ENCODE data around the gene HMMR.
"Not testable (repeated sequence)": the region's sequence is repeated elsewhere in the genome, so short reads cannot be mapped to it uniquely, and the experiment has no call there.

Gene HMMR

GRCh38 chr5:163533223-163533622 is 72.8 kb downstream of the HMMR start:
- Histone ChIP-seq H3K36me3 (ENCODE audit: control insufficient read depth, insufficient read depth, low read length) (no peaks in the 10 kb centered on the region), H3K4me3 (ENCODE audit: low read length) (no peak overlapping the region), H3K27ac (ENCODE audit: low read length) (no peak overlapping the region), H3K9me3 (ENCODE audit: control insufficient read depth, insufficient read depth, low read length) (no peaks in the 10 kb centered on the region), H3K27me3 (ENCODE audit: control insufficient read depth, insufficient read depth, low read length) (no peaks in the 10 kb centered on the region), H3K4me1 (ENCODE audit: control insufficient read depth, insufficient read depth, low read length) (peaks cover 3% of the 10 kb centered on the region)
- no CpG with 5 or more reads among the region's 2 CpGs for WGBS (ENCODE audit: insufficient coverage, insufficient read length)
- no peak for DNase-seq (ENCODE audit: low read depth, low spot score)

DNA sequence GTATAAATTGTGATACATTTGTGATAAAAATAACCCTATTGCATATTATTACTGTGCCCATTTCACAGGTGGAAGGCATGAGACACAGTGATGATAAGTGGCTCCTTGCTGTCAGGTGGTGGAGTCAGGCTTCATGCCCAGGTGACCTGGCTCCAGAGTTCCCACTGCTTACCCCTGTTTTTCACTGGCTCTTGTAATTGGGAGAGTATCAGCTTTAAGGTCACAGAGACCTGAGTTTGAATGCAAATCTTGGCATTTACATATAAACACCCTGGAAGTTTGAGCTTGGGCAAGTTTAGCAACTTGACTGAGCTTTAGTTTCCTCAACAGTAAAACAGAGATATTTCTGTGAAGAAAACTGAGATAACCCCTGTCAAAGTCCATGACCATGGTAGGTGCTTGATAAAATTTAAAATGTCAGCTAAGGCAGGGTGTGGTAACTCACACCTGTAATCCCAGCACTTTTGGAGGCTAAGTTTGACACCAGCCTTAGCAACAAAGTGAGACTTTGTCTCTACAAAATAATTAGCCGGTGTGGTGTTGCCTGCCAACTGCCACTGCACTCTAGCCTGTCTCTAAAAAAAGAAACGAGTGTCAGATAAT is 74.2 kb downstream of the HMMR start:
- Histone ChIP-seq H3K4me1 (ENCODE audit: control insufficient read depth, insufficient read depth, low read length) (peaks cover 3% of the 10 kb centered on the region), H3K27me3 (ENCODE audit: control insufficient read depth, insufficient read depth, low read length) (no peaks in the 10 kb centered on the region), H3K27ac (ENCODE audit: low read length) (no peak overlapping the region), H3K36me3 (ENCODE audit: control insufficient read depth, insufficient read depth, low read length) (no peaks in the 10 kb centered on the region), H3K4me3 (ENCODE audit: low read length) (no peak overlapping the region), H3K9me3 (ENCODE audit: control insufficient read depth, insufficient read depth, low read length) (no peaks in the 10 kb centered on the region)
- no CpG with 5 or more reads among the region's 2 CpGs for WGBS (ENCODE audit: insufficient coverage, insufficient read length)
- peak; percentile 55 for DNase-seq (ENCODE audit: low read depth, low spot score)

DNA sequence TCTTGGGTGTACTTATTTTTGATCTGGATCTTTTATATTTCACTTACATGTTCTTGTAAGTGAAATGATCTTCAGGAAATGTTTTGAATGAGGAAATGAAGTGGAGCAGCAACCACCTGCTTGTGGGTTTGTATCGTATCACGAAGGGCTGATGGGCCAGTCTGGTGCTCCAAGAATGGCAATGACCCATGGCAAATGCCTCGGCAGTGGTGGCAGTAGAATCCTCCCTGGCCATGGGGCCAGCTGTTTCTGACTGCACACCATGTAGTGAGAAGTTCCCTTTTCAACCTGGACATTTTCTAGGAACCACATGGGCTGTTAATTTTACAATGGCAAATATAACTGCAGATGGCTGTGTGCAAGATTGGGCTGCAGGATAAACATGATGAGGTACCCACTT is 74.9 kb downstream of the HMMR start:
- Histone ChIP-seq H3K4me1 (ENCODE audit: control insufficient read depth, insufficient read depth, low read length) (peaks cover 3% of the 10 kb centered on the region), H3K9me3 (ENCODE audit: control insufficient read depth, insufficient read depth, low read length) (no peaks in the 10 kb centered on the region), H3K4me3 (ENCODE audit: low read length) (no peak overlapping the region), H3K27ac (ENCODE audit: low read length) (no peak overlapping the region), H3K36me3 (ENCODE audit: control insufficient read depth, insufficient read depth, low read length) (no peaks in the 10 kb centered on the region), H3K27me3 (ENCODE audit: control insufficient read depth, insufficient read depth, low read length) (no peaks in the 10 kb centered on the region)
- no peak for DNase-seq (ENCODE audit: low read depth, low spot score)
- no CpG with 5 or more reads among the region's 3 CpGs for WGBS (ENCODE audit: insufficient coverage, insufficient read length)

DNA sequence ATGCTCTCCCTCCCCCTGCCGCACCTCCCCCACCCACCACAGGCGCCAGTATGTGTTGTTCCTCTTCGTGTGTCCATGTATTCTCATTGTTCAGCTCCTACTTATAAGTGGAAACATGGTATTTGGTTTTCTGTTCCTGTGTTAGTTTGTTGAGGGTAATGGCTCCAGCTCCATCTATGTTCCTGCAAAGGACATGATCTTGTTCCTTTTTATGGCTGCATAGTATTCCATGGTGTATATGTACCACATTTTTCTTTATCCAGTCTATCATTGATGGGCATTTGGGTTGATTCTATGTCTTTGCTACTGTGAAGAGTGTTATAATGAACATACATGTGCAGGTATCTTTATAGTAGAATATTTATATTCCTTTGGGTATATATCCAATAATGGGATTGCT is 76.0 kb downstream of the HMMR start:
- no CpG with 5 or more reads among the region's 3 CpGs for WGBS (ENCODE audit: insufficient coverage, insufficient read length)
- H3K4me1 ChIP-seq (ENCODE audit: control insufficient read depth, insufficient read depth, low read length); H3K4me3 ChIP-seq (ENCODE audit: low read length); H3K27ac ChIP-seq (ENCODE audit: low read length); H3K9me3 ChIP-seq (ENCODE audit: control insufficient read depth, insufficient read depth, low read length); H3K36me3 ChIP-seq (ENCODE audit: control insufficient read depth, insufficient read depth, low read length); H3K27me3 ChIP-seq (ENCODE audit: control insufficient read depth, insufficient read depth, low read length); DNase-seq (ENCODE audit: low read depth, low spot score): not testable (repeated sequence)

DNA sequence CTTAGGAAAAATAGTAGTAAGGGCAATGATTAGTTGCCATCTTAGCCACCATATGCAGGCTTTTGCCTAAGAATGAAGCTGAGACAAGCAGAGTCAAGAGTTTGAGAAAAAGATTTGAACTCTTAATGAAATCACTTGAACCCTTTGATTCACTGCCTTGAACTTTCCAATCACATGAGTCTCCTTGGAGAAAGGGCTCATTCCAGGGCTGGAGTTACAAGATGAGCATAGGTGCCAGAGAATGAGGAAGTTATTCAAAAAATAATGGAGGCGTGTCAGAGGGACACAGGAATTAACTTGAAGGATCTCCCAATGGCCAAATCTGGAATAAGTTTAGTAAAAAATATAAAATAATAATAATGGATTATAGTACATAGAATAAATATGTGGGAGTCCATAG is 80.3 kb downstream of the HMMR start:
- Histone ChIP-seq H3K36me3 (ENCODE audit: control insufficient read depth, insufficient read depth, low read length) (no peaks in the 10 kb centered on the region), H3K4me1 (ENCODE audit: control insufficient read depth, insufficient read depth, low read length) (no peaks in the 10 kb centered on the region; the same call in 1 of the 2 replicates), H3K4me3 (ENCODE audit: low read length) (no peak overlapping the region), H3K27ac (ENCODE audit: low read length) (no peak overlapping the region), H3K9me3 (ENCODE audit: control insufficient read depth, insufficient read depth, low read length) (no peaks in the 10 kb centered on the region), H3K27me3 (ENCODE audit: control insufficient read depth, insufficient read depth, low read length) (no peaks in the 10 kb centered on the region)
- no peak for DNase-seq (ENCODE audit: low read depth, low spot score)
- WGBS (ENCODE audit: insufficient coverage, insufficient read length) = no CpG with 5 or more reads among the region's 1 CpG
